H54 (cell line): ENCODE data around the gene YDJC.
"Not testable (repeated sequence)": the region's sequence is repeated elsewhere in the genome, so short reads cannot be mapped to it uniquely, and the experiment has no call there.

Experiments used
- DNase-seq: peaks from one replicate; pipeline ENCODE4 v3.0.0; 2011; ENCODE audit warnings: low spot score, mixed read lengths; ENCODE audit not compliant: insufficient read length
- FAIRE-seq: peaks from 3 replicates; lab custom pipeline; 2011; peaks lifted over from hg19 to GRCh38; lab: Jason Lieb, UNC
- POLR2A ChIP-seq: IDR thresholded peaks from 2 replicates; pipeline ENCODE4 v1.6.1; 2011; ENCODE audit warnings: low read depth, mild to moderate bottlenecking, low read length

Gene YDJC

GRCh38 chr22:21642584-21643448 lies 13.0 kb upstream of the YDJC start:
- DNase-seq (no peak), FAIRE-seq (no peak)
- TF ChIP-seq POLR2A: no peak

GRCh38 chr22:21641789-21642583 lies 12.2 kb upstream of the YDJC start, which contains the start of gene SDF2L1:
TSS of gene SDF2L1 (plus strand) at chr22:21642302. CDS start at chr22:21642337, 35 bp downstream.
- peak; percentile 76 for TF ChIP-seq POLR2A
- DNase-seq (peak; percentile 95), FAIRE-seq (peak; percentile 67)

DNA sequence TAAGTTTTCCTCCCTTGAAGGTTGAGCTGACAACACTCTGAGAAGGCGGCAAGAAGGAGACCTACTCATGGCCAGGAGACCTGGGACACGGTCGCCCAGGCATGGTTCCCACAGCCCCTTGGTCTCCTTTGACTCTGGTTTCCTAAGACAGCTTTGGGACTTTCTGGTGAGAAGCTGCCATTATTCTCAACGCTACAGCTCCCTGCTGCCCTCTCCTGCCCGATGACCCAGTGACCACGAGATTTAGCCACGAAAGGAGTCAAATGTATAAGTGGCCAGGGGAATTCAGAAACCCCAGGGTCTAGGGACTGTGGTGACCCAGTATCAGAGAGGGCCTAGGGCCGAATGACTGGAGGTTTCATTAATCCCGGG lies 11.6 kb upstream of the YDJC start:
- DNase-seq: peak; percentile 47
- FAIRE-seq: no peak
- TF ChIP-seq POLR2A: no peak

GRCh38 chr22:21640810-21641209 lies 11.0 kb upstream of the YDJC start:
- TF ChIP-seq POLR2A: no peak
- DNase-seq: no peak
- no peak for FAIRE-seq

DNA sequence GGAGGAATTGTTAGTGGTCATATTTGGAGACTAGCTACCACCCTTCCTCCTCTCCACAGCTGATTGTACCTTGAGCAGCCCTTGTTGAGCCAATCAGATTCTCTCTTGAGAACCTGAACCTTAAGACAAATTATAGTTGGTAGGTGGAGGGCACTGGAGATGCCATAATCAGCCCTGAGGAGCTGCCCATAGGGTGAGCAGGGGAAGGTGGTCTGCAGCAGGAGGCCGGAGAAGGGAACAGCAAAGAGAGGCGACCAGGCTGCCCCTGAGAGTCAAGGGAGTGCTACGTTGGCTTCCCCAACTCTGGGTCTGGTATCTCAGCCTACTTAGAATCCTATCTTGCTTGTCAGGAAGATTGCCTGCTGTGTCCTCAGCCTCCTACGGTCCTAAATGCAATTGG lies 9.5 kb upstream of the YDJC start:
- DNase-seq (no peak), FAIRE-seq (no peak)
- no peak for TF ChIP-seq POLR2A

- not testable (repeated sequence) for FAIRE-seq, DNase-seq
Measured at GRCh38 chr22:21637450-21637849, 7.6 kb upstream of the YDJC start.

DNA sequence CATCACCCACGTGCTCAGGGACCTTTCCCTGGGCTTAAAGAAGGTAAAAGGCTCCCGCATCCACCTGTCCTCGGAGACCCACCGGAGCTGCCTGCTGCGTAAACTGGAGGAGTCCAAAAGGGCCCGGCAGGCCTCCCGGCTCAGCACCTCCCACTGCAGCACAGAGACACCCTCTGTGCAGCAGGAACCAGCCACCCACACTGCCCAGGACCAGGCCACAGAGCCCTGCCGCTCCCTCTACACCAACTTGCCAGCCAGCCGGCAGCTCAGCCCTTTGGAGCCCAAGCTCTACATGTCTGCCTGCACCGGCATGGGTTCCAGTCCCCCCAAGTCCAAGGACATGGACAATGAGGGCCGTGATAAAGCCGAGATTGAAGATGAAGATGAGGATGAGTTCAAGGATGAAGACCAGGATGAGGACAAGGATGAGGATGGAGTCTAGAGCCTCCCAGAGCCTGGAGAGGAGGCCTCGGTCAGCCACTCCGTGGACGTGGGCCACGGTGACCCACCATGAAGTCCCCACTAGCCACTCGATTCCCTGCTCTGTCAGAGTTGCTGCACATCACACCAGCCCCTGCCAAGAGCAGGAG lies 6.9 kb upstream of the YDJC start:
- FAIRE-seq (no peak), DNase-seq (no peak)
- no peak for TF ChIP-seq POLR2A

DNA sequence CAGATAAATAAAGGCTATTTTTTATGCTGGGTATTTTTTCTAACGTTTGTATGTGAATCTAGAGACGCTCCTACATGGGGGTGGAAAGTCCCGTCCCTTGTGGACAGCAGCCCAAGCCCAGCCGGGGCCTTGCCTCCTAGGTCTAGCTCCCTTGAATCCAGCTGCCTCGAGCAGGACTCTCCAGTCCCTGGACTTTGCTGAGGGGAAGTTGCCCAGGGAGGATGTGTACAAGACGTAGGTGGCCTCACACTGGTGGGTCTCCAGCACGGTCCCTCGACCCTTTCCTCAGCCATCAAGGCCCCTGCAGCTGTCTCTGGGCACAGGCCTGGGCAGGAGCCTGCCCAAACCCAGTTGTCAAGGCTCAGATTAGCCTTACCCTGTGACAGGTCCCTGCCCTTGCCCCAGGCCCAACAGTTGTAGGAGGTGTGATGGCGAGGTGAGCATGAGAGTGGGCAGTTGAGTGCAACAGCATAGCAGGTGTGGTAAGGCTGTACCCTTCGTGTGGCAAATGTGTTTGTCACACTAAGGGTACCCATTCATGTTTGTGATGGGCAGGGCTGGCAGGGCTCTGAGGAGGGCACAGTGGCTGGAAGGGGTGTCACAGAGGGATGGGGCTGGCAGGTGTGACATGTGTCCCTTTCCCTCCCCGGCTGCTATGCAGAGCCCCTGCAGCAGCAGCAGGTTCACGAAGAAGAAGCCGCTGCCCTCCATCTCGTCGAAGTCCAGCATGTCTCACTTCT lies 6.1 kb upstream of the YDJC start:
- DNase-seq: no peak
- no peak for TF ChIP-seq POLR2A
- no peak for FAIRE-seq

DNA sequence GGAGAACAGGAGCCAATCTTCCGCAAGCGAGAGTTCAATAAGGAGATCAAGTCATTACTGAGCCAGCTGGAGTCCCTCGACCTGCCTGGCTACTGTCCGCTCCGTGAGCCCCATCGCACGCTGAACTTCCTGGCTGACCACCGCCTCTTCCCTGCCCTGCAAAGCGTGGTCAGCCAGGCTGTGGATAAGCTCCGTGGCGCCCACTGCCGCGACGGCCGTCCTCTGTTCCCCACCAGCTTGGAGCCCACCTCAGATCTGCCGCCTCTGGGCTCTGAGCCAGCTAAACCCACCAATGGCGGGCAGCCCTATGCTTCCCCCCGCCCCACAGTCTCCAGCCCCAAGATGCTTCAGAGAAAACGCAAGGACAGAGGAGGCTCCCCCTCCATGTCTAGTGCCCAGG lies 5.0 kb upstream of the YDJC start:
- no peak for TF ChIP-seq POLR2A
- no peak for DNase-seq
- no peak for FAIRE-seq

GRCh38 chr22:21634081-21634480 lies 4.3 kb upstream of the YDJC start:
- DNase-seq: no peak
- TF ChIP-seq POLR2A: no peak
- FAIRE-seq: no peak

DNA sequence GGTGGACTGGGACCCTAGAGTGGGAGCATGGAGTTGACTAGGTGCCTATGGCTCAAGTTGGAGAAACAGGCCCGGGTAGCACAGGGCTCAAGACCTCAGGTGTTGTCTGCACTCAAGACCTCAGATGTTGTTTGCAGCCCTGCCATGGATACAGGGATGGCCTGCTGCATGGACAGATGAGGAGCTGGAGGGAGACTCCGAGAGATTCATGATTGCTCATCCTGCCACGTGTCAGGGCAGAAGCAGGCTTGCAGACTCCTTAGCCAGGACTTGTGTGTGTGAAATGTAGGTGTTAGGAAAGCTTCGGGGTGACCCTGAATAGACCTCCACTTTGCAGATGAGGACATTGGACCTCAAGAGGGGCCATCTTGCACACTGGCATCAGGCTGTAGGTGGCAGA lies 3.7 kb upstream of the YDJC start:
- TF ChIP-seq POLR2A: no peak
- DNase-seq: no peak
- no peak for FAIRE-seq

DNA sequence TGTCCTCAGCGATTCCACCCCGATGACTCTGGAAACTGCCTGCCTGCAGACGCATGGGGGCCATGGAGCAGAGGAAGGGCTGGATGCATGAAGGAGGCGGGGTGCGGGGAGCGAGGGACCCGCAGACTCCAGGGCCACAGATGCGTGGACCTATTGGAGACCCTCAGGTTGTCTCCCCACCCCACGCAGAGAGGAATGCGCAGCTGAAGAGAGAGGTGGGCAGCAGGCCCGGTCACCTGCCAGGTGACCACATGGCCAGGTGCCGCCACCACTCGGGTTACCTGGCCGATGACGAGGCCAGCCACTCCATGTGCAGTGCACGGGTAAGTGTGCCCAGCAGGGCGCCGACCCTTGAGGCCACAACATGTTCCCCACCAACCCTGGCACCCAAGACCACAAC lies 3.1 kb upstream of the YDJC start:
- DNase-seq (no peak), FAIRE-seq (no peak)

GRCh38 chr22:21632237-21632895 lies 2.5 kb upstream of the YDJC start, which contains the start of gene CCDC116:
TSS of gene CCDC116 (plus strand) at chr22:21632760. CDS start at chr22:21633182, 422 bp downstream.
- TF ChIP-seq POLR2A: no peak
- FAIRE-seq: no peak
- DNase-seq: no peak

More for the DNA sequence above, 3.1 kb upstream of the YDJC start:
- no peak for TF ChIP-seq POLR2A
